Kidney epithelial cell (primary cell): Measurements from ENCODE around the gene TSHZ2. TPM values are rescaled to one million over a fixed set of nuclear protein-coding genes. Genes with fewer than 3 reads are reported as not detected.
"Not testable (repeated sequence)": the region's sequence is repeated elsewhere in the genome, so short reads cannot be mapped to it uniquely, and the experiment has no call there.

Experiments
- DNase-seq: peaks from one replicate; pipeline ENCODE4 v3.0.0-alpha.2; 2010; ENCODE audit warnings: low read depth
- H3K27me3 ChIP-seq: 2 replicates; pipeline ENCODE4 v1.6.0; 2011; ENCODE audit warnings: low read length; ENCODE audit not compliant: control insufficient read depth, insufficient read depth
- H3K36me3 ChIP-seq: 2 replicates; pipeline ENCODE4 v1.5.1; 2011; ENCODE audit warnings: low read length; ENCODE audit not compliant: control insufficient read depth, insufficient read depth
- H3K4me3 ChIP-seq: 2 replicates; pipeline ENCODE4 v1.5.1; 2011; ENCODE audit warnings: low read depth, mild to moderate bottlenecking, control low read depth, low read length
- total RNA-seq: library from RNA; depleted of rRNA; stranded (reverse); fragments of >200 nt; gene quantifications from 2 replicates; pipeline ENCODE4 v1.2.3, GENCODE V29; 2015
- TF ChIP-seq, protein P1 (sequence below): IDR thresholded peaks from 2 replicates; pipeline ENCODE4 v1.5.1; 2011; ENCODE audit warnings: mild to moderate bottlenecking, moderate library complexity, low read length, control low read depth, inconsistent platforms; ENCODE audit not compliant: insufficient read depth, poor library complexity, severe bottlenecking

The TSHZ2 gene
- total RNA-seq, 1 donor from 2014 or later = 1.0 TPM

DNA sequence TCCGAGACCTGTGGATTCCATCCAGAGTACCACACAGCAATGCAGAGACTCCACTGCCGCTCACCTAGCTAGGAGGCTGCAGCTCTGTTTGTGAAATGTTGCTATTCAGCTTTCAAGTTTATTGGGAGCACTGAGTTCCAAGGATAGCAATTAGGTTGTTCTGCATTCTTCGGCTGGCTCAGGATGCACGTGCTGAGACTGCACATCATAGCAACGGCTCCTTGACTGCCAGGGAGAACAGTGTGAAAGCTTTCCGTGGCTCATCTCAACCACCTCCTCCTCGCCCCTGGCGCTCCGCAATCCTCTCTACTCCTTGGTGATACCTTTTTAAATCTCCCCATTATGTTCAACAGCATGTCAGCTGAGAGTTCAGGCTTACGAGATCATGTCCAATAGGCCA is 116.6 kb downstream of the TSHZ2 start:
- H3K4me3 ChIP-seq = no peak overlapping the region
- DNase-seq = no peak
- TF ChIP-seq, protein P1, sequence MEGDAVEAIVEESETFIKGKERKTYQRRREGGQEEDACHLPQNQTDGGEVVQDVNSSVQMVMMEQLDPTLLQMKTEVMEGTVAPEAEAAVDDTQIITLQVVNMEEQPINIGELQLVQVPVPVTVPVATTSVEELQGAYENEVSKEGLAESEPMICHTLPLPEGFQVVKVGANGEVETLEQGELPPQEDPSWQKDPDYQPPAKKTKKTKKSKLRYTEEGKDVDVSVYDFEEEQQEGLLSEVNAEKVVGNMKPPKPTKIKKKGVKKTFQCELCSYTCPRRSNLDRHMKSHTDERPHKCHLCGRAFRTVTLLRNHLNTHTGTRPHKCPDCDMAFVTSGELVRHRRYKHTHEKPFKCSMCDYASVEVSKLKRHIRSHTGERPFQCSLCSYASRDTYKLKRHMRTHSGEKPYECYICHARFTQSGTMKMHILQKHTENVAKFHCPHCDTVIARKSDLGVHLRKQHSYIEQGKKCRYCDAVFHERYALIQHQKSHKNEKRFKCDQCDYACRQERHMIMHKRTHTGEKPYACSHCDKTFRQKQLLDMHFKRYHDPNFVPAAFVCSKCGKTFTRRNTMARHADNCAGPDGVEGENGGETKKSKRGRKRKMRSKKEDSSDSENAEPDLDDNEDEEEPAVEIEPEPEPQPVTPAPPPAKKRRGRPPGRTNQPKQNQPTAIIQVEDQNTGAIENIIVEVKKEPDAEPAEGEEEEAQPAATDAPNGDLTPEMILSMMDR = no peak
- H3K36me3 ChIP-seq = no peaks in the 10 kb centered on the region
- H3K27me3 ChIP-seq = no peaks in the 10 kb centered on the region

DNA sequence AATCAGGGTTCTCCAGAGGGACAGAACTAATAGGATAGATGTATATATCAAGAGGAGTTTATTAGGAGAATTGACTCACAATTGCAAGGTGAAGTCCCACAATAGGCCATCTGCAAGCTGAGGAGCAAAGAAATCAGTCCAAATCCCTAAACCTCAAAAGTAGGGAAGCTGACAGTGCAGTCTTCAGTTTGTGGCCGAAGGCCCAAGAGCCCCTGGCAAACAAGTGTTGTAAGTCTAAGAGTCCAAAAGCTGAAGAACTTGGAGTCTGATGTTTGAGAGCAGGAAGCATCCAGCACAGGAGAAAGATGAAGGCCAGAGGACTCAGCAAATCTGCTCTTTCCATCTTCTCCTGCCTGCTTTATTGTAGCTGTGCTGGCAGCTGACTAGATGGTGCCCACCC is 117.7 kb downstream of the TSHZ2 start:
- not testable (repeated sequence) for H3K27me3 ChIP-seq, H3K36me3 ChIP-seq, H3K4me3 ChIP-seq, DNase-seq

DNA sequence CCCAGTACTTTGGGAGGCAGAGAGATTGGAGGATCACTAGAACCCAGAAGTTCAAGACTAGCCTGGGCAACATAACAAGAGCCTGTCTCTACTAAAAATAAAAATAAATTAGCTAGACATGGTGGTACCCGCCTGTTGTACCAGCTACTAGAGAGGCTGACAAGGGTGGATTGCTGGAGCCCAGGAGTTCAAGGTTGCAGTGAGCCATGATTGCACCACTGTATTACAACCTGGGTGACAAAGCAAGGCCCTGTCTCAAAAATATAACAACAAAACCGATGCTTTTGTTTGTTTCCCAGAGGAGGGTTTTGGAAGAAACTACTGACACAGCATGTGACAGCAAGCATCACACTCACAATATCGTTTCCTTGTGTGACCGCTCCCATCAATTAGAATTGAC is 119.6 kb downstream of the TSHZ2 start:
- no peak for DNase-seq
- Histone ChIP-seq H3K36me3 (no peaks in the 10 kb centered on the region), H3K4me3 (no peak overlapping the region), H3K27me3 (no peaks in the 10 kb centered on the region)
- TF ChIP-seq, protein P1 = no peak

DNA sequence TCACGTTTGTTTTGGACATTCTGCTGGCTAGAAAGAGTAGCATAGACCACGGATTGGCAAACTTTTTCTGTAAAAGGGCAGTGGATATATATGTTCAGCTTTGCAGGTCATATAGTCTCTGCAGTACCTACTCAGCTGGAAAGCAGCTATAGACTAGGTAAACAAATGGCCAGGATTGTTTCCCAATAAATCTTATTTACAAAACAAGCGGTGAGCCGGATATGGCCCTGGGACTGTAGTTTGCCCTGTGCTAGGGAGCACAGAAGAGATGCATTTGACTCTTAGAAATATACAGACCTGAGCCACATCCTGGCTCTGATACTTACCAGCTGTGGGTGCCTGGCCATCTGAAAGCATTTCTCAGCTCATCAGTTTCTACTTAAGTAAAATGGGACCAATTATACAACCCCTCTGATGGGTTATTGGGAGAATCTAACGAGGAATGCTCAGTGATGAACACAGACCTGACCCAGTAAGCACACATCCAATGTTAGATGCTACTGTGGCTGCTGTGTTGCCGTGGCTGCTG is 120.7 kb downstream of the TSHZ2 start:
- Histone ChIP-seq H3K36me3 (no peaks in the 10 kb centered on the region), H3K27me3 (no peaks in the 10 kb centered on the region), H3K4me3 (no peak overlapping the region)
- TF ChIP-seq, protein P1 = no peak
- no peak for DNase-seq

DNA sequence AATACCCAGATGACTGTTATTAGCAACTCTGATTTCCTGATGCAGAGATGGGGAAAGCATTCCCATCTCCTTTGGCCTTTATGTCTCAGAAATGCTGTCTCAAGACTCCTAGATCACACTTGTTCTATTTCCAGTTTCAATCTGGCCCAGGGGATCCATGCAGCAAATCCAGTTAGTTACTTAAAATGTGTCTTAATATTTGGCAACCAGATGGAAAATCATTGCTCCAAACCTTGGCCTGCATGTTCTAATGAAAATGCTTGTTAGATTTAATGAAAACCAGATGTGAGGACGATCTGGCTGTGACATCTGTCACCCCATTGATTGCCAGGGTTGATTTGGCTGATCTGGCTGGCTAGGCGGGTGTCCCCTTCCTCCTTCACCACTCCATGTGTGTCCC is 125.2 kb downstream of the TSHZ2 start:
- Histone ChIP-seq H3K36me3 (no peaks in the 10 kb centered on the region), H3K27me3 (no peaks in the 10 kb centered on the region), H3K4me3 (no peak overlapping the region)
- DNase-seq = no peak
- TF ChIP-seq, protein P1 = no peak

DNA sequence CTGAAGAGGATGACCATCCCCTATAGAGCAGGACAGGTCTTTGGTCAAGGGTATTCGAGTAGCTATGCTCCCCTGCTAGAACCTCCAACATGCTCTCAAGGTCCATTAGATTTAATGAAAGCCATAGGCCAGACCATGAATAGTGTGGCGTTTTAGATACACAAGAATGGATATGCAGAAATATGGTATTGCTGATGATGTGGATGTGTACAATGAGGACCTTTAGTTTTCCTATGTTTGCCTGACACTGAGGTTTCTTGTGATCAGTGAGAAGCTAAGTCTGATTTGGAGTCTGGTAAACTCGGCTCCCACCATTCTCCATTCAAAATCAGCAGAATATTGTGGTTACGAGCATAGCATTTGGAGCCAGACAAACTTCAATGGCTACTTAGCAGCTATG is 125.6 kb downstream of the TSHZ2 start:
- H3K4me3 ChIP-seq = no peak overlapping the region
- no peaks in the 10 kb centered on the region for H3K27me3 ChIP-seq
- TF ChIP-seq, protein P1 = no peak
- no peak for DNase-seq
- H3K36me3 ChIP-seq = no peaks in the 10 kb centered on the region
